NCI-H1105 treated with DMSO at 0.1 percent for 48 hours (cell line): Measurements from ENCODE around the gene ABCC2.
"Not testable (repeated sequence)": the region's sequence is repeated elsewhere in the genome, so short reads cannot be mapped to it uniquely, and the experiment has no call there.

Source experiments
- DNase-seq: peaks from one replicate; lab custom pipeline; 2025; lab: John Stamatoyannopoulos, UW

ABCC2 gene

GRCh38 chr10:99782447-99783286 lies at the start of gene ABCC2:
TSS of gene ABCC2 (plus strand) at chr10:99782640. CDS start at chr10:99782845, 205 bp downstream.
- no peak for DNase-seq

GRCh38 chr10:99733366-99733765 lies 49.1 kb upstream of the ABCC2 start:
- DNase-seq, result no peak

- not testable (repeated sequence) for DNase-seq
Measured at GRCh38 chr10:99734111-99734510, 48.3 kb upstream of the ABCC2 start.

- DNase-seq, result no peak
Measured at GRCh38 chr10:99740260-99740659, 42.2 kb upstream of the ABCC2 start.

GRCh38 chr10:99740933-99741559 lies 41.4 kb upstream of the ABCC2 start:
- no peak for DNase-seq

- DNase-seq, result no peak
Measured at GRCh38 chr10:99742254-99742653, 40.2 kb upstream of the ABCC2 start.

- no peak for DNase-seq
Measured at GRCh38 chr10:99742701-99743100, 39.7 kb upstream of the ABCC2 start.

- DNase-seq, result no peak
Measured at GRCh38 chr10:99743841-99744240, 38.6 kb upstream of the ABCC2 start.

- not testable (repeated sequence) for DNase-seq
Measured at GRCh38 chr10:99746166-99746565, 36.3 kb upstream of the ABCC2 start.

- no peak for DNase-seq
Measured at GRCh38 chr10:99748823-99749451, 33.5 kb upstream of the ABCC2 start.

GRCh38 chr10:99750641-99751040 lies 31.8 kb upstream of the ABCC2 start:
- DNase-seq, result no peak

GRCh38 chr10:99754670-99755069 lies 27.8 kb upstream of the ABCC2 start:
- DNase-seq, result no peak

GRCh38 chr10:99756159-99756558 lies 26.3 kb upstream of the ABCC2 start:
- DNase-seq, result no peak

- DNase-seq, result no peak
Measured at GRCh38 chr10:99758211-99758891, 24.1 kb upstream of the ABCC2 start.

- DNase-seq, result no peak
Measured at GRCh38 chr10:99760321-99760720, 22.1 kb upstream of the ABCC2 start.

- DNase-seq, result no peak
Measured at GRCh38 chr10:99761365-99761764, 21.1 kb upstream of the ABCC2 start.

- no peak for DNase-seq
Measured at GRCh38 chr10:99765672-99766301, 16.7 kb upstream of the ABCC2 start.

- DNase-seq, result no peak
Measured at GRCh38 chr10:99766302-99766681, 16.1 kb upstream of the ABCC2 start.

GRCh38 chr10:99767901-99768300 lies 14.5 kb upstream of the ABCC2 start:
- no peak for DNase-seq

- no peak for DNase-seq
Measured at GRCh38 chr10:99768556-99768955, 13.9 kb upstream of the ABCC2 start.

- DNase-seq, result no peak
Measured at GRCh38 chr10:99769706-99770105, 12.7 kb upstream of the ABCC2 start.
